GM18873 (cell line): ENCODE results near the gene IGSF23.

Experiments used
- ATAC-seq: cut with Tn5 transposase; IDR thresholded peaks from one replicate; pipeline ENCODE4 v1.9.1; 2021; ENCODE audit warnings: mild to moderate bottlenecking, moderate library complexity, moderate number of reproducible peaks; ENCODE audit not compliant: unreplicated experiment, low FRiP score

Gene IGSF23

DNA sequence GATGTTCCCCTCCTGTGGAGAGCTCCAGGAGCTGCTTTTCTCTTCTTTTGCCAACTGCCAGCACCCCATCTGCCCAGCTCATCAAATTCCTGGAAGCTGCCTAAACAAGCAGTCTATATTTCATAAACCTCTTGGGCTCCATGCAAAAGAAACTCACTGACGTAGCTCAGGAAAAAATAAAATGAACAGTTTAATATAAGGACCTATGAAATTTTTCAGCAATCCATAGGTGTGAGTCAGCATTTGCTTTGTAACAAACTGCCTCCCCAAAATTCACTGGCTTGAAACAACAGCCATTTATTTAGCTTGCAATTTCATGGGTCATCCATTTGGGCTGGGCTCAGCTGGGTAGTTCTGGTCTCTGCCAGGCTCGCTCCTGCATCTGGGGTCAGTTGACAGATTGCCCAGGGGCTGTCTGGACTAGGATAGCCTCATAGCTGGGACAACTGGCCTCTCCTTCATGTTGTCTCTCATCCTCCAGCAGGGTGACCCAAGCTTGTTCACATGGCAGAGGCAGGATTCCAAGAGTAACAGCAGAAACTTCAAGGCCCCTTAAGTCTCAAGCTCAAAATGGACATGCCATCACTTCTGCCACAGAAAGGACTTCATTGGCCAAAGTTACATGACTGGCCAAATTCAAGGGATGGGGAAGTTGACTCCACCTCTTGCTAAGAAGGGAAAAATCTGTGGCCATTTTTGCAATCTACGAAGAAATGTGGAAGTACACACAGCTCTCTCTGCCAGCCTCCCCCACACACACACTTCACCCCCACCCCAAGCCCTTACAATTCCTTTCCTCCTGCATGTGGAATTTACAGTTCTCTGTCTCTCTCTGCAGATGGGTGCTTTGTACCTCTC lies 22.4 kb downstream of the IGSF23 start:
- ATAC-seq: no peak

DNA sequence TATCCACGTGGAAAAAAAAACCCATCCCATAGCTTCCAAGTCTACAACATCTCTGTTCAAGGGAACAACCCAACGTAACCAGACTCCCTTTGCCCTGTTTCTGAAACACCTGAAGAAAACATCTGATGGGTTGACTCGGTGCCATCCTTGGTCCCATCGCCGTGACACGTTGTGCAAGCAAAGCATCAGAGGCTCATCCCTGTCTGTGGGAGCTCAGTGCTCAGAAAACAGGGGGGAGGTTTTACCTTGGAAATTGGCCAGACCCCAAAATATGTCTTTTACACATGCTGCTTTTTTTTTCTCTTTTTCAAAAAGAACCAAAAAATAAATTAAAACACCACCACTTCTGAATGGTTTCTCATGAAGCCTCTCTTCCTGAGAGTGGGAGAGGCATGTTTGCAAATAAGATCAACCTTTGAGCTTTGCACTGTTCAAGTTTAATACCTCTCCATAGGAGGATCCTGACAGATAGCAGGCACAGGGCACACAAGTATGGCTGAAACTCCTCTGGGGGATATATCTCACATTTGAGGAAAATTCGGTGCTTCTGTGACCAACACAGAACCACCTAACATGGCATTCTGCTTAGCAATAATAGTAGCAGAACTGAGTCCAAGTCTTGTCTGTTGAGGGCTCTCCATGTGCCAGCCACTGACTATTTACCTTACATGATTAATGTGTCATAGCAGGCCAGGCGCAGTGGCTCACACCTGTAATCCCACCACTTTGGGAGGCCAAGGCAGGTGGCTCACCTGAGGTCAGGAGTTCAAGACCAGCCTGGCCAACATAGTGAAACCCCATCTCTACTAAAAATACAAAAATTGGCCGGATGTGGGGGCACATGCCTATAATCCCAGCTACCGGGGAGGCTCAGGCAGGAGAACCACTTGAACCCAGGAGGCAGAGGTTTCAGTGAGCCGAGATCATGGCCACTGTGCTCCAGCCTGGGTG lies 23.4 kb downstream of the IGSF23 start:
- ATAC-seq: no peak

DNA sequence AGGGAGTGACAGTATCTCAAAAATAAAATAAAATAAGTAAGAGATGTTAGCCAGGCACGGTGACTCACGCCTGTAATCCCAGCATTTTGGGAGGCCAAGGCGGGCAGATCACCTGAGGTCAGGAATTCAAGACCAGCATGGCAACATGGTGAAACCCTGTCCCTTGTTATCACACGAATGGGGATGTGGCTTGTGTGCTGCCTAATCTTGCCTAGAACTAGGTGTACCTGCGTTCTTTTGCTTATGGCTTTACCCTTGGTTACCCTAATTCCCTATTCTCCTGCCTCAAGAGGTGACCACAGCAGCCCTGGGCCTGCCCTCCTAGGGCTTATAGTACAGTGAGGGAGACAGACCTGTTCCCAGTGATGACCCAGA lies 24.0 kb downstream of the IGSF23 start:
- no peak for ATAC-seq

DNA sequence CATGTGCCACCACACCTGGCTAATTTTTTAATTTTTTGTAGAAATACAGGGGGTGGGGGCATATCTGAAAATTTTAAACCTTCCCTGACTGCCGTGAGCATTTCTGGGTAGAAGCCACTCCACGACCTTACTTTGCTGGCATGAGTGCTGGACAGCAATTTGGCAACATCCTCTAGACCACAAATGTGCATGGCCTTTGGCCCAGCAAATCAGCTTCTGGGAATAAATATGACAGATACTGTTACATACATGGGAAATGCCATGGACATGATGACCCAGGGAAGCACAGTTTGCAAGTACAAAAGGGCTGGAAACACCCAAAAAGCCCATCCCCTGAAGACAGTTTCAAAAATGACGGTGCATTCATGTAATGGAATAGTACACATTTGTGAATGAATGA lies 27.2 kb downstream of the IGSF23 start:
- no peak for ATAC-seq

DNA sequence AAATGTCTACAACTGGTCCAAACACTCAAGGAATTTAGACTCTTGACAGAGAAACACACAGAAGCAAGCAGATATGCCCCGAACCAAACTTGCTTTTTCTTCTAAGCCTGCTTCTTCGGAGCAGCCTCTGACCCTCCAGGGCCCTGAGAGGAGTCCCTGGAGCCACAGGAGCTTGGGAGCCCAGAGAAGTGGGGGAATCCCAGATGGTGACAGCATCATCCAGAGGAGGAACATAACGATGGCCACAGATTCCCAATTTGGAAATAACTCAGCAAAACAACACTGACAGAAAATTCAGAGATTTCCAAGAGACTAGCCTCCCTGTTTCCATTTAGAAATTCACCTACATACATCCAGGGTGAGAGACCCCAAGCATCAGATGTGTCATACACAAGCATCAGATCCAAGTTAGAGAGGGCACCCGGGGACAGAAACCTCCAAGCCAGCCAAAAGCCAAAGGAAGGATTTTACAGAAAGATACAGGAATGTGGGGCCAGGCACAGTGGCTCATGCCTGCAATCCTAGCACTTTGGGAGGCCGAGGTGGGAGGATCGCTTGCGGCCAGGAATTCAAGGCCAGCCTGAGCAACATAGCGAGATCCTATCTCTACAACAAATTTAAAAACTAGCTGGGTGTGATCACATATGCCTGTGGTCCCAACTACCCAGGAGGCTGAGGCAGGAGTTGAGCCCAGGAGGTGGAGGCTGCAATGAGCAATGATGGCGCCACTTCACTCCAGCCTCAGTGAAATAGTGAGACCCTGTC lies 28.3 kb downstream of the IGSF23 start:
- ATAC-seq: no peak

DNA sequence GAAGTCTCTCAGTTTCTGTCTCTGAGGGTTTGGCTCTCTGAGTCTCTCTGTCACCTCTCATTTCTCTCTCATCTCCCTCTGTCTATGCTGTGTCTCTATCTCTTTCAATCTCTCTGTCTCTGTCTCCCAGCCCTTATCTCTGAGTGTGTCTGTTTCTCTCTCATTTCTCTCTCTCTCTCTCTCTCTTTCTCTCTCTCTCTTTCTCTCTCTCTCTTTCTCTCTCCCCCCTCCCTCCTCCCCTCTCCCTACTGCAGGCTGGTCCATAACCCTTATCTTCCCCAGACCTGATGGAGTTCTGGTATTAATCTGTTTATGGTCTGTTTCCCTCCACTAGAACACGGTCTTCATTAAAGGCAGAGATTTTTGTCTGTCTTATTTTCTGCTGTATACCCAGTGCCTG lies 29.0 kb downstream of the IGSF23 start:
- ATAC-seq: no peak

DNA sequence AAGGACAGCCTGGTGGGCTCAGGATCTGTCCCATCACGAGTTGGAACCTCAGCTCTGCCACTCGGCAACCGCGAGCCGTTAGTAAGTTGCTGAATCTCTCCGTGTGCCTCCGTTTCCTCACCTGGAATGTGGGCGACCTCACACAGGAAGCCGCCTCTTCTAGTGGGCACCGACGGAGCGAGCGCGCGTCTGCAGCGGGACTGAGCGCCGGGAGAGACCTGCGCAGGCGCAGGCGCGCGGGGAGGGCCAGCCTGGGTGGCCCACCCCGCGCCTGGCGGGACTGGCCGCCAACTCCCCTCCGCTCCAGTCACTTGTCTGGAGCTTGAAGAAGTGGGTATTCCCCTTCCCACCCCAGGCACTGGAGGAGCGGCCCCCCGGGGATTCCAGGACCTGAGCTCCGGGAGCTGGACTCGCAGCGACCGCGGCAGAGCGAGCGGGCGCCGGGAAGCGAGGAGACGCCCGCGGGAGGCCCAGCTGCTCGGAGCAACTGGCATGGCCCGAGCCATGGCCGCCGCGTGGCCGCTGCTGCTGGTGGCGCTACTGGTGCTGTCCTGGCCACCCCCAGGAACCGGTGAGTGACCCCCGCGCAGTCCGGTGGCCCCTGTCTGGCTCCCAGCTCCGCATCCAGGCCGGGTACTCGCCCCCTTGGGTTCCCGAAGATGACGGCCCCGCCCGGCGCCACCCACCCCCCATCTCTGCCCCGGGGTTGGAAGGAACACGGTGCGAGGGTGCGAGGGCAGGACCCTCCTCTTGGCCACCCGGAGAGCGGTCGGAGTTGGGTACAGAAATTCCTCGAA lies 30.4 kb downstream of the IGSF23 start, which contains the start of gene PVR:
Gene PVR (plus strand): TSS at position 306 of the 797 bp plus-strand sequence. CDS start 187 bp downstream, at position 493.
- no peak for ATAC-seq

DNA sequence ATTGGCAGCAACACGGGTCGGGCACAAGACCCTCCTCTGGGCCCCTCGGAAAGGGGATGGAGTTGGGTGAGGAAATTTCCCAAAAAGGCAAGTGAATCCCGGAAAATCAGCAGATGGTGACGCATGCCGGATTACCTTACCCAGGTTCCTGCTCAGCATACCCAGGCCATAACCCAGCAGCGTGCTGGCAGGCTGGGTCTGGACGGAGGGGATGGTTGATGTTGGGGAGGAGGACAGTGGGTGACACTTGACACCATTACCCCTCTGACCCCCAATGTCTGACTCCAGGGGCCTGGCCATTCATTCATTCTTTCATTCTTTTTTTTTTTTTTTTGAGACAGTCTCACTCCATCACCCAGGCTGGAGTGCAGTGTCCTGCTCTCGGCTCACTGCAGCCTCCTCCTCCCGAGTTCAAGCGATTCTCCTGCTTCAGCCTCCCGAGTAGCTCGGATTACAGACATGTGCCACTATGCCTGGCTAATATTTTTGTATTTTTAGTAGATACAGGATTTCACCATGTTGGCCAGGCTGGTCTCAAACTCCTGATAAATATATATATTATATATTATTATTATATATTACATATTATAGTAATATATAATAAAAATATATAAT lies 31.1 kb downstream of the IGSF23 start:
- no peak for ATAC-seq

DNA sequence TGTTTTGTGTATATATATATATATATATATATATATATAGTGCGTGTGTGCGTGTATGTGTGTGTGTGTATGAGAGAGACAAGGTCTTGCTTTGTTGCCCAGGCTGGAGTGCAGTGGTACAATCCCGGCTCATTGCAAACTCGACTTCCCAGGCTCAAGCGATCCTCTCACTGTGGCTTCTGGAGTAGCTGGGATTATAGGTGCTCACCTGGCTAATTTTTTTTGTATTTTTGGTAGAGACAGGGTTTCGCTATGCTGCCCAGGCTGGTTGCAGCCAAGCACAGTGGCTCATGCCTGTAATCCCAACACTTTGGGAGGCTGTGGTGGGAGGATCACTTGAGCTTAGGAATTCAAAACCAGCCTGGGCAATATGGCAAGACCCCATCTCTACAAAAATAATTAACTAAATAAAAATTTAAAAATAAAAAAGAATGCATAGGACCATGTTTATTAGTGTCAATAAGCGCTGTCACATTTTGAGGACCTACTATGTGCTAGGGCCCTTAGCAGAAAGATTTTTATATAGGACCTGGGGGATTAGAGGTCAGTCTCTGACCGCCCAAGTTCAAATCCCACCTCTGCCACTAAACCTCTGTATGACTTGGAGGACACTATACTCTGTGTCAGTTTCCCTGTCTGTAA lies 32.2 kb downstream of the IGSF23 start:
- no peak for ATAC-seq

DNA sequence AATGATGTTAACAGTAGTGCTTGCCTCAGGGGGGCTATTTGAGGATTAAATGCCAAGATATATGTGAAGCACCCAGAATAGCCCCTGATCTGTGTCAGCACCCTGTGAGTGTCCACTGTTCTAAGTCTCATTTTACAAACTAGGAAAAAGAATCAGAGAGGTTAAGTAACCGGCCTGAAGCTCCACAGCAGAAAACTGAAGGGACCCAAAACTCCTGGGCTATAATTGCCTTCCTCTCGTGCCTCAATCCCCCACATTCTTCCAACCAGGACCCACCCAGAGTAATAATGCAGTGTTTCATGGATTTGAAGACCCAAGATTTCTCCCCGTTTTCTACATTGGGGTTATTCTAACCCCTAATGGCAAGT lies 32.7 kb downstream of the IGSF23 start:
- no peak for ATAC-seq

DNA sequence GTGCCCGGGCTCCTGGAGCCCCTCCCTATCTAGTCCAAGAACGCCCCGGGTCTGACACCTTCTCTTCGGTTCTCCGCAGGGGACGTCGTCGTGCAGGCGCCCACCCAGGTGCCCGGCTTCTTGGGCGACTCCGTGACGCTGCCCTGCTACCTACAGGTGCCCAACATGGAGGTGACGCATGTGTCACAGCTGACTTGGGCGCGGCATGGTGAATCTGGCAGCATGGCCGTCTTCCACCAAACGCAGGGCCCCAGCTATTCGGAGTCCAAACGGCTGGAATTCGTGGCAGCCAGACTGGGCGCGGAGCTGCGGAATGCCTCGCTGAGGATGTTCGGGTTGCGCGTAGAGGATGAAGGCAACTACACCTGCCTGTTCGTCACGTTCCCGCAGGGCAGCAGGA lies 33.8 kb downstream of the IGSF23 start:
- ATAC-seq: no peak

DNA sequence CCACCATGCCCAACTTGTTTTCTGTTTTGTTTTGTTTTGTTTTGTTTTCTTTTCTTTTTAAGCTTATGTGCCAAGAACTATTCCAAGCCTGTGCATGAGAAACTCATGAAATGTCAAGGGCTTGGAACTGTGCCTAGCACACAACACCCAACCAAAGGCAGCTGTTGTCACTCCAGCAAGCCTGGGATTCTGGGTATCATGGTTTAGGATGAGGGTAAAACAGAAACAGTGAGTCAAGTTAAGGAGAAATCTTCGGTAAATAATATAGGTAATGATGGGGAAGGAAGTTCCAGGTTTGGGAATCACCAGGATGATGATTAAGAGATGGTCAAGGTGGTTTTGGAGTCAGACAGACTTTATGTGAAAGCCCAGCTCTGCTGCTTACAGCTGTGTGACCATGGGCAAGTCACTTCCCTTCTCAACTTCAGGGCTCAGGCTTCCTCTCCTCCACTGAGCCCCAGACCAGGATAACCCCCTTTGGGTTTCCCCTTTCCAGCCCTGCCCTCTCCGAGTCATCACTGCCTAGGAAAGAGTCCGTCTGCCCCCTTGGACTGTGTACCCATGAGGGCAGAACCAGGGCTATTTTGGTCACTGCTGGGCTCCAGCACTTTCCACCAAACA lies 35.4 kb downstream of the IGSF23 start:
- ATAC-seq: no peak

DNA sequence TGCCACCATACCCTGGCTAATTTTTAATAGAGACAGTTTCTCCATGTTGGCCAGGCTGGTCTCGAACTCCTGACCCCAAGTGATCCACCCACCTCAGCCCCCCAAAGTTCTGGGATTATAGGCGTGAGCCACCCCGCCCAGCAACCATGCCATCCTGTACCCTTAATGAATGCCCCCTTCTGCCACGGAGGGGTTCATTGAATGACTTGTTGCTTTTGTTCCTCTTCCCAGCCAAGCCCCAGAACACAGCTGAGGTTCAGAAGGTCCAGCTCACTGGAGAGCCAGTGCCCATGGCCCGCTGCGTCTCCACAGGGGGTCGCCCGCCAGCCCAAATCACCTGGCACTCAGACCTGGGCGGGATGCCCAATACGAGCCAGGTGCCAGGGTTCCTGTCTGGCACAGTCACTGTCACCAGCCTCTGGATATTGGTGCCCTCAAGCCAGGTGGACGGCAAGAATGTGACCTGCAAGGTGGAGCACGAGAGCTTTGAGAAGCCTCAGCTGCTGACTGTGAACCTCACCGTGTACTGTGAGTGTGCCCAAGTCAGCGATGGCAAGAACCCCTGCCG lies 36.3 kb downstream of the IGSF23 start:
- no peak for ATAC-seq

DNA sequence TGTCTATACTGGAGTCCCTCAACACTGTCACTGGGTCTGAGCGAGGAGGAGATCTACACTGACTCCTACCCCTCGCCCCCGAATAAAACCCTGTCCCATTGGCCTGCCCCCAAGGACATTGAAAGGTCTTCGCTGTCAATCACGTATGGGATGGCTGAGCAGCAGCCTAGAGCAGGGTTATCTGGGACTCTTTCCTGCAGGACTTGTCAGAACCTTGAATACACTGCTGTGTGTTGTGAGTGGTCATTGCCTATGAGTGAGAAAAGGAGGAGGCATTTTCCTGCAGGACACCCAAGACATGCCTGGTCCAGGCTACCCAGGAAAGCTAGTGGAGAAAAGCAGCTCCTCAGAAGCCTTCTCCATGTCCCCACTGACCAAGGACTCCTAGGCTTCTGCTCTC lies 40.0 kb downstream of the IGSF23 start:
- no peak for ATAC-seq

DNA sequence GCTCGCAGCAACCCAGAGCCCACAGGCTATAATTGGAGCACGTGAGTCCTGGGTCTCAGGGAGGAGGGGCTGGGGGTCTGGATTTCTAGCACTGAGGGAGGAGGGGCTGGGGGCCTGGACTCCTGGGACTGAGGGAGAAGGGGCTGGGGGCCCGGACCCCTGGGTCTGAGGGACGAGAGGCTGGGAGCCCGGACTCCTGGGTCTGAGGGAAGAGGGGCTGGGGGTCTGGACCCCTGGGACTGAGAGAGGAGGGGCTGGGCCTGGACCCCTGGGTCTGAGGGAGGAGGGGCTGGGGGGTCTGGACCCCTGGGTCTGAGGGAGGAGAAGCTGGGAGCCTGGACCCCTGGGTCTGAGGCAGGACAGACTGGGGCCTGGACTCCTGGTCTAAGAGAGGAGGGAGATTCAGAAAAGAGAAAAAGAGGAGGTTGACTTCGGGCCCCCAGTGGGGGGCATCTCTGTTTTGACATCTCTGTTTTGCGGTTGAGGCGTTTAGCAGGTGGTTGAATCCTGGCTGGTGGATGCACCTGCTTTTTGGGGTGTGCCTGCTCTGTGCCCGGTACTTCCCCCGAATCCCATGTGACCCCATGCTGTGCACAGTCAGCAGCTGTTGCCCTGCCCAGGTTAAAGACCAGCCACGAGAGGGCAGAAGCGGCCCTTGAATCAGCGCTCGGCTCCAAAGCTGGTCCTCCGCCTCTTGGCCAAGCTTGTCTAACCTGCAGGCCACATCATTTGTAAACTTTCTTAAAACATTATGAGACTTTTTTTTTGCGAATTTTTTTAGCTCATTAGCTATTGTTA lies 40.8 kb downstream of the IGSF23 start:
- ATAC-seq: no peak

DNA sequence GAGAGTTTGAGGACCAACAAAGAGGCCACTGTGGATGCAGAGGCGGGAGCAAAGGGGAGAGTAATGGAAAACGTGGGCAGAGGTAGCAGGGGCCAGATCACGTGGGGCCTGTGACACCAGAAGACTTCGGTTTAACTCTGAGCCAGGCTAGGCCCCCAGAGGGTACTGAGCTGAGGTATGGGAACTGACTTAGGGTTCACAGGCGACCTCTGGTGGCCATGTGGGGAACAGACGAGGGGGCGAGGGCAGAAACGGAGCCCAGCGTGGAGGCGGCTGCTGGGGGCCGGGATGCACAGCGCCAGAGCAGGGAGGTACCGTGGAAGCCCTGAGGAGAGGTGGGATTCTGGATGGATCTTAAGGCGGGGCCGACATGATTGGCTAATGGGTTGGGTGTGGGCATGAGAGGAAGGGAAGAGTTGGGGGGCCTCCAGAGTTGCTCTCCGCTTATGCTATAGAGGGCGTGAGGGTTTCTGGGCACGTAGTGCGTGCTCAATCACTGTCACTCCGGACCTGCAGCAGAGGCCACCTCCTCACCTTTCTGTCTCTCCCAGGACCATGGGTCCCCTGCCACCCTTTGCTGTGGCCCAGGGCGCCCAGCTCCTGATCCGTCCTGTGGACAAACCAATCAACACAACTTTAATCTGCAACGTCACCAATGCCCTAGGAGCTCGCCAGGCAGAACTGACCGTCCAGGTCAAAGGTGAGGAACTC lies 44.0 kb downstream of the IGSF23 start:
- ATAC-seq: no peak
